HG02642 (cell line): ENCODE results near the gene ARHGAP26.
"Not testable (repeated sequence)": the region's sequence is repeated elsewhere in the genome, so short reads cannot be mapped to it uniquely, and the experiment has no call there.

Experiments
- ATAC-seq: cut with Tn5 transposase; IDR thresholded peaks from one replicate; pipeline ENCODE4 v1.9.1; 2021; ENCODE audit warnings: mild to moderate bottlenecking; ENCODE audit not compliant: unreplicated experiment, poor library complexity

Gene ARHGAP26

GRCh38 chr5:142970440-142971030, 200.4 kb downstream of the ARHGAP26 start:
- ATAC-seq, result no peak

GRCh38 chr5:142971303-142972013, 201.3 kb downstream of the ARHGAP26 start:
- no peak for ATAC-seq

- ATAC-seq, result no peak
Measured at GRCh38 chr5:142972064-142972570, 201.9 kb downstream of the ARHGAP26 start.

- no peak for ATAC-seq
Measured at GRCh38 chr5:142973932-142974331, 203.8 kb downstream of the ARHGAP26 start.

GRCh38 chr5:142974409-142974808, 204.2 kb downstream of the ARHGAP26 start:
- ATAC-seq, result no peak

- no peak for ATAC-seq
Measured at GRCh38 chr5:142976861-142977260, 206.7 kb downstream of the ARHGAP26 start.

- ATAC-seq, result peak; percentile 64
Measured at GRCh38 chr5:142977363-142978051, 207.3 kb downstream of the ARHGAP26 start.

GRCh38 chr5:142978252-142978651, 208.1 kb downstream of the ARHGAP26 start:
- ATAC-seq, result no peak

- ATAC-seq, result no peak
Measured at GRCh38 chr5:142978726-142979125, 208.5 kb downstream of the ARHGAP26 start.

- ATAC-seq, result no peak
Measured at GRCh38 chr5:142979636-142980035, 209.5 kb downstream of the ARHGAP26 start.

- no peak for ATAC-seq
Measured at GRCh38 chr5:142981475-142981874, 211.3 kb downstream of the ARHGAP26 start.

- no peak for ATAC-seq
Measured at GRCh38 chr5:142981886-142982820, 212.0 kb downstream of the ARHGAP26 start.

- peak; percentile 70 for ATAC-seq
Measured at GRCh38 chr5:142982821-142983200, 212.6 kb downstream of the ARHGAP26 start.

- ATAC-seq, result no peak
Measured at GRCh38 chr5:142984011-142984410, 213.8 kb downstream of the ARHGAP26 start.

GRCh38 chr5:142984525-142984924, 214.3 kb downstream of the ARHGAP26 start:
- no peak for ATAC-seq

GRCh38 chr5:142989270-142989669, 219.1 kb downstream of the ARHGAP26 start:
- not testable (repeated sequence) for ATAC-seq

- ATAC-seq, result not testable (repeated sequence)
Measured at GRCh38 chr5:142990073-142990472, 219.9 kb downstream of the ARHGAP26 start.

- no peak for ATAC-seq
Measured at GRCh38 chr5:142994218-142994617, 224.0 kb downstream of the ARHGAP26 start.

- not testable (repeated sequence) for ATAC-seq
Measured at GRCh38 chr5:142995621-142996020, 225.4 kb downstream of the ARHGAP26 start.

- no peak for ATAC-seq
Measured at GRCh38 chr5:142997591-142997990, 227.4 kb downstream of the ARHGAP26 start.
